WTC11 (cell line): ENCODE measurements around the gene TLCD1. TPM values are rescaled to one million over a fixed set of nuclear protein-coding genes. Genes with fewer than 3 reads are reported as not detected.

Source experiments
- EMX1 ChIP-seq: fragments of 250-450 bp; sonication (Bioruptor Pico); IDR thresholded peaks from 2 replicates; pipeline ENCODE4 v1.8.0; 2021; ENCODE audit warnings: mild to moderate bottlenecking
- ETV6 ChIP-seq: sonication (generic); formaldehyde crosslinking; IDR thresholded peaks from 2 replicates; pipeline ENCODE4 v1.8.1; 2022; ENCODE audit warnings: mild to moderate bottlenecking, missing genetic modification reagents
- FOXK1 ChIP-seq: sonication (generic); formaldehyde crosslinking; IDR thresholded peaks from 2 replicates; pipeline ENCODE4 v1.8.0; 2022; ENCODE audit warnings: mild to moderate bottlenecking, moderate library complexity, missing genetic modification reagents
- FOXP1 ChIP-seq: sonication (generic); formaldehyde crosslinking; IDR thresholded peaks from 2 replicates; pipeline ENCODE4 v1.8.0; 2022; ENCODE audit warnings: missing genetic modification reagents, mild to moderate bottlenecking, moderate library complexity, borderline replicate concordance
- GABPB1 ChIP-seq: sonication (generic); formaldehyde crosslinking; IDR thresholded peaks from 2 replicates; pipeline ENCODE4 v1.8.1; 2023; ENCODE audit warnings: mild to moderate bottlenecking, missing genetic modification reagents
- GRHL2 ChIP-seq: fragments of 250-450 bp; sonication (Bioruptor Pico); IDR thresholded peaks from 2 replicates; pipeline ENCODE4 v1.8.0; 2022; ENCODE audit warnings: mild to moderate bottlenecking, moderate library complexity; ENCODE audit not compliant: insufficient replicate concordance, severe bottlenecking
- MYBL2 ChIP-seq: sonication (generic); formaldehyde crosslinking; IDR thresholded peaks from 2 replicates; pipeline ENCODE4 v1.8.1; 2023; ENCODE audit warnings: mild to moderate bottlenecking, moderate library complexity, missing genetic modification reagents
- NFATC4 ChIP-seq: fragments of 250-450 bp; sonication (Bioruptor Pico); IDR thresholded peaks from 2 replicates; pipeline ENCODE4 v1.9.0; 2021; ENCODE audit warnings: mild to moderate bottlenecking
- NFYB ChIP-seq: sonication (generic); formaldehyde crosslinking; conservative IDR thresholded peaks from 2 replicates; pipeline ENCODE4 v1.8.0; 2022; ENCODE audit warnings: low read depth, missing genetic modification reagents
- PRRX2 ChIP-seq: fragments of 250-450 bp; sonication (Bioruptor Pico); IDR thresholded peaks from 2 replicates; pipeline ENCODE4 v1.8.0; 2021; ENCODE audit warnings: mild to moderate bottlenecking
- SOX15 ChIP-seq: fragments of 250-450 bp; sonication (Bioruptor Pico); IDR thresholded peaks from 2 replicates; pipeline ENCODE4 v1.9.0; 2021; ENCODE audit warnings: mild to moderate bottlenecking
- ZNF121 ChIP-seq: sonication (generic); formaldehyde crosslinking; IDR thresholded peaks from 2 replicates; pipeline ENCODE4 v1.8.0; 2023; ENCODE audit warnings: missing genetic modification reagents
- ZNF232 ChIP-seq: sonication (generic); formaldehyde crosslinking; IDR thresholded peaks from 2 replicates; pipeline ENCODE4 v1.8.0; 2022; ENCODE audit warnings: mild to moderate bottlenecking, missing genetic modification reagents
- total RNA-seq: library from RNA; stranded (reverse); gene quantifications from 3 replicates; pipeline ENCODE4 v1.2.3, GENCODE V29; 2021
- TF ChIP-seq, protein P1 (sequence below): fragments of 250-450 bp; sonication (Bioruptor Pico); IDR thresholded peaks from 2 replicates; pipeline ENCODE4 v1.9.0; 2021; ENCODE audit warnings: mild to moderate bottlenecking
- TF ChIP-seq, protein P2 (sequence below): fragments of 200-600 bp; IDR thresholded peaks from 2 replicates; pipeline ENCODE4 v1.8.0; 2022; ENCODE audit warnings: antibody characterized with exemption
- TF ChIP-seq, protein P3 (sequence below): sonication (generic); formaldehyde crosslinking; IDR thresholded peaks from 2 replicates; pipeline ENCODE4 v1.8.1; 2023; ENCODE audit warnings: mild to moderate bottlenecking, moderate library complexity, missing genetic modification reagents
- TF ChIP-seq, protein P4 (sequence below): sonication (generic); formaldehyde crosslinking; IDR thresholded peaks from 2 replicates; pipeline ENCODE4 v1.8.0; 2022; ENCODE audit warnings: mild to moderate bottlenecking, missing genetic modification reagents
- TF ChIP-seq, protein P5 (sequence below): sonication (generic); formaldehyde crosslinking; IDR thresholded peaks from 2 replicates; pipeline ENCODE4 v1.8.0; 2022; ENCODE audit warnings: mild to moderate bottlenecking, missing genetic modification reagents
- TF ChIP-seq, protein P6 (sequence below): sonication (generic); formaldehyde crosslinking; IDR thresholded peaks from 2 replicates; pipeline ENCODE4 v1.8.0; 2022; ENCODE audit warnings: mild to moderate bottlenecking, missing genetic modification reagents
- TF ChIP-seq, protein P7 (sequence below): sonication (generic); formaldehyde crosslinking; conservative IDR thresholded peaks from 2 replicates; pipeline ENCODE4 v1.8.1; 2022; ENCODE audit warnings: mild to moderate bottlenecking, missing genetic modification reagents
- TF ChIP-seq, protein P8 (sequence below): fragments of 250-450 bp; sonication (Bioruptor Pico); IDR thresholded peaks from 2 replicates; pipeline ENCODE4 v1.9.0; 2021; ENCODE audit warnings: mild to moderate bottlenecking, borderline replicate concordance

TLCD1 gene
- total RNA-seq, 1 experiment from 2014 or later: 36.0 TPM

DNA sequence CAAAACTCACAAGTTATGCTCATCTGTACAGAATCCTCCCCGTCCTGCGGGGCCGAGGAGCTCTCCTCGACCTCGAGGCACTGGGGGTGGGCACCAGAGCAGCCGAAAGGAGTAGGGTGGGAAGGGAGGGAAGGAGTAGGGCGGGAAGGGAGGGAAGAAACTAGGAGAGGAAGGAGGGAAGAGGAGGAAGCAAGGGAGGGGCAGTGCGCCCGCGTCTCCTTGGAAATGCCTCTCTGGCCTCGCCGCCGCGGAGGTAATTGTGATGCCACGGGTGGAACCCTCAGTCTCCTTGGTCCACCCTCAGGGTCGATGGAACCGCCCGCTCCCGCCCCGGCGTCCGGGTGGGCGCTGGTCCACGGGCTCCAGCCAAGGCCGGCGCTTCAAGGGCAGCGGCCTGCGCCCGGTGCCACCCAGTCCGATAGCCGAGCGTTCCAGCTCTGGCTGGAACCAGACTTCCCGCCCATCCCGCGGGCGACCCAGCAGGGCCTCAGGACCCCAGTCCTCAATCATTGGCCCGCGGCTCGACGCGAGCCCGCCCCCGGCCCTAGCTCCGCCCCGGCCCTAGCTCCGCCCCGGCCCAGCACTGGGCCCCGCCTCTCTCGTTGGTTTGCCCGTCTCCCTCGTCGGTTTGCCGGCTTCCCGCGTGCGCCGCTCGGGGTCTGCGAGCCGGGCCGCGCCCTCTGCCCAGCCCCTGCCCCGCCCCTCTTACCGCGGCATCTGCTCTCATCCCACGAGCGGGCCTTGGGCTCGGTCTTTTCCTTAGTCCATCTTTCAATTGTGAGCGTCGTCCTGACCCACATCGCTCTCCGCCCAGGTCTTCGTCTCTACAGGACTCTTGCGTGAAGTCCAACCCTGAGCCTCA, 14.9 kb downstream of the TLCD1 start (continued):
- TF ChIP-seq, protein P1, sequence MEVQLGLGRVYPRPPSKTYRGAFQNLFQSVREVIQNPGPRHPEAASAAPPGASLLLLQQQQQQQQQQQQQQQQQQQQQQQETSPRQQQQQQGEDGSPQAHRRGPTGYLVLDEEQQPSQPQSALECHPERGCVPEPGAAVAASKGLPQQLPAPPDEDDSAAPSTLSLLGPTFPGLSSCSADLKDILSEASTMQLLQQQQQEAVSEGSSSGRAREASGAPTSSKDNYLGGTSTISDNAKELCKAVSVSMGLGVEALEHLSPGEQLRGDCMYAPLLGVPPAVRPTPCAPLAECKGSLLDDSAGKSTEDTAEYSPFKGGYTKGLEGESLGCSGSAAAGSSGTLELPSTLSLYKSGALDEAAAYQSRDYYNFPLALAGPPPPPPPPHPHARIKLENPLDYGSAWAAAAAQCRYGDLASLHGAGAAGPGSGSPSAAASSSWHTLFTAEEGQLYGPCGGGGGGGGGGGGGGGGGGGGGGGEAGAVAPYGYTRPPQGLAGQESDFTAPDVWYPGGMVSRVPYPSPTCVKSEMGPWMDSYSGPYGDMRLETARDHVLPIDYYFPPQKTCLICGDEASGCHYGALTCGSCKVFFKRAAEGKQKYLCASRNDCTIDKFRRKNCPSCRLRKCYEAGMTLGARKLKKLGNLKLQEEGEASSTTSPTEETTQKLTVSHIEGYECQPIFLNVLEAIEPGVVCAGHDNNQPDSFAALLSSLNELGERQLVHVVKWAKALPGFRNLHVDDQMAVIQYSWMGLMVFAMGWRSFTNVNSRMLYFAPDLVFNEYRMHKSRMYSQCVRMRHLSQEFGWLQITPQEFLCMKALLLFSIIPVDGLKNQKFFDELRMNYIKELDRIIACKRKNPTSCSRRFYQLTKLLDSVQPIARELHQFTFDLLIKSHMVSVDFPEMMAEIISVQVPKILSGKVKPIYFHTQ (CRISPR knock-in tag): 0 out of 2 replicates have a peak, but pooled peaks have one; percentile 56
- TF ChIP-seq PRRX2 (peak; percentile 75; the same call in 1 of the 2 replicates), FOXP1 (CRISPR knock-in tag) (0 out of 2 replicates have a peak, but pooled peaks have one; percentile 48), ZNF232 (0 out of 2 replicates have a peak, but pooled peaks have one; percentile 66), NFYB (CRISPR knock-in tag) (peak; percentile 79), EMX1 (CRISPR knock-in tag) (peak; percentile 73; the same call in 1 of the 2 replicates), GABPB1 (CRISPR knock-in tag) (no peak; the same call in 1 of the 2 replicates), NFATC4 (no peak), ETV6 (peak; percentile 90), SOX15 (CRISPR knock-in tag) (no peak), ZNF121 (CRISPR knock-in tag) (no peak), FOXK1 (peak; percentile 38; the same call in 1 of the 2 replicates), GRHL2 (CRISPR knock-in tag) (no peak), MYBL2 (peak; percentile 83; the same call in 1 of the 2 replicates)
- TF ChIP-seq, protein P2, sequence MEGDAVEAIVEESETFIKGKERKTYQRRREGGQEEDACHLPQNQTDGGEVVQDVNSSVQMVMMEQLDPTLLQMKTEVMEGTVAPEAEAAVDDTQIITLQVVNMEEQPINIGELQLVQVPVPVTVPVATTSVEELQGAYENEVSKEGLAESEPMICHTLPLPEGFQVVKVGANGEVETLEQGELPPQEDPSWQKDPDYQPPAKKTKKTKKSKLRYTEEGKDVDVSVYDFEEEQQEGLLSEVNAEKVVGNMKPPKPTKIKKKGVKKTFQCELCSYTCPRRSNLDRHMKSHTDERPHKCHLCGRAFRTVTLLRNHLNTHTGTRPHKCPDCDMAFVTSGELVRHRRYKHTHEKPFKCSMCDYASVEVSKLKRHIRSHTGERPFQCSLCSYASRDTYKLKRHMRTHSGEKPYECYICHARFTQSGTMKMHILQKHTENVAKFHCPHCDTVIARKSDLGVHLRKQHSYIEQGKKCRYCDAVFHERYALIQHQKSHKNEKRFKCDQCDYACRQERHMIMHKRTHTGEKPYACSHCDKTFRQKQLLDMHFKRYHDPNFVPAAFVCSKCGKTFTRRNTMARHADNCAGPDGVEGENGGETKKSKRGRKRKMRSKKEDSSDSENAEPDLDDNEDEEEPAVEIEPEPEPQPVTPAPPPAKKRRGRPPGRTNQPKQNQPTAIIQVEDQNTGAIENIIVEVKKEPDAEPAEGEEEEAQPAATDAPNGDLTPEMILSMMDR: no peak
- TF ChIP-seq, protein P3, sequence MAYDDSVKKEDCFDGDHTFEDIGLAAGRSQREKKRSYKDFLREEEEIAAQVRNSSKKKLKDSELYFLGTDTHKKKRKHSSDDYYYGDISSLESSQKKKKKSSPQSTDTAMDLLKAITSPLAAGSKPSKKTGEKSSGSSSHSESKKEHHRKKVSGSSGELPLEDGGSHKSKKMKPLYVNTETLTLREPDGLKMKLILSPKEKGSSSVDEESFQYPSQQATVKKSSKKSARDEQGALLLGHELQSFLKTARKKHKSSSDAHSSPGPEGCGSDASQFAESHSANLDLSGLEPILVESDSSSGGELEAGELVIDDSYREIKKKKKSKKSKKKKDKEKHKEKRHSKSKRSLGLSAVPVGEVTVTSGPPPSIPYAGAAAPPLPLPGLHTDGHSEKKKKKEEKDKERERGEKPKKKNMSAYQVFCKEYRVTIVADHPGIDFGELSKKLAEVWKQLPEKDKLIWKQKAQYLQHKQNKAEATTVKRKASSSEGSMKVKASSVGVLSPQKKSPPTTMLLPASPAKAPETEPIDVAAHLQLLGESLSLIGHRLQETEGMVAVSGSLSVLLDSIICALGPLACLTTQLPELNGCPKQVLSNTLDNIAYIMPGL (CRISPR knock-in tag): peak; percentile 28; the same call in 1 of the 2 replicates
- TF ChIP-seq, protein P4, sequence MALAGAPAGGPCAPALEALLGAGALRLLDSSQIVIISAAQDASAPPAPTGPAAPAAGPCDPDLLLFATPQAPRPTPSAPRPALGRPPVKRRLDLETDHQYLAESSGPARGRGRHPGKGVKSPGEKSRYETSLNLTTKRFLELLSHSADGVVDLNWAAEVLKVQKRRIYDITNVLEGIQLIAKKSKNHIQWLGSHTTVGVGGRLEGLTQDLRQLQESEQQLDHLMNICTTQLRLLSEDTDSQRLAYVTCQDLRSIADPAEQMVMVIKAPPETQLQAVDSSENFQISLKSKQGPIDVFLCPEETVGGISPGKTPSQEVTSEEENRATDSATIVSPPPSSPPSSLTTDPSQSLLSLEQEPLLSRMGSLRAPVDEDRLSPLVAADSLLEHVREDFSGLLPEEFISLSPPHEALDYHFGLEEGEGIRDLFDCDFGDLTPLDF: peak; percentile 33; the same call in 1 of the 2 replicates
- TF ChIP-seq, protein P5, sequence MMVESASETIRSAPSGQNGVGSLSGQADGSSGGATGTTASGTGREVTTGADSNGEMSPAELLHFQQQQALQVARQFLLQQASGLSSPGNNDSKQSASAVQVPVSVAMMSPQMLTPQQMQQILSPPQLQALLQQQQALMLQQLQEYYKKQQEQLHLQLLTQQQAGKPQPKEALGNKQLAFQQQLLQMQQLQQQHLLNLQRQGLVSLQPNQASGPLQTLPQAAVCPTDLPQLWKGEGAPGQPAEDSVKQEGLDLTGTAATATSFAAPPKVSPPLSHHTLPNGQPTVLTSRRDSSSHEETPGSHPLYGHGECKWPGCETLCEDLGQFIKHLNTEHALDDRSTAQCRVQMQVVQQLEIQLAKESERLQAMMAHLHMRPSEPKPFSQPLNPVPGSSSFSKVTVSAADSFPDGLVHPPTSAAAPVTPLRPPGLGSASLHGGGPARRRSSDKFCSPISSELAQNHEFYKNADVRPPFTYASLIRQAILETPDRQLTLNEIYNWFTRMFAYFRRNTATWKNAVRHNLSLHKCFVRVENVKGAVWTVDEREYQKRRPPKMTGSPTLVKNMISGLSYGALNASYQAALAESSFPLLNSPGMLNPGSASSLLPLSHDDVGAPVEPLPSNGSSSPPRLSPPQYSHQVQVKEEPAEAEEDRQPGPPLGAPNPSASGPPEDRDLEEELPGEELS (CRISPR knock-in tag): peak; percentile 62
- TF ChIP-seq, protein P6, sequence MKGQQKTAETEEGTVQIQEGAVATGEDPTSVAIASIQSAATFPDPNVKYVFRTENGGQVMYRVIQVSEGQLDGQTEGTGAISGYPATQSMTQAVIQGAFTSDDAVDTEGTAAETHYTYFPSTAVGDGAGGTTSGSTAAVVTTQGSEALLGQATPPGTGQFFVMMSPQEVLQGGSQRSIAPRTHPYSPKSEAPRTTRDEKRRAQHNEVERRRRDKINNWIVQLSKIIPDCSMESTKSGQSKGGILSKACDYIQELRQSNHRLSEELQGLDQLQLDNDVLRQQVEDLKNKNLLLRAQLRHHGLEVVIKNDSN (CRISPR knock-in tag): peak; percentile 68; the same call in 1 of the 2 replicates
- TF ChIP-seq, protein P7, sequence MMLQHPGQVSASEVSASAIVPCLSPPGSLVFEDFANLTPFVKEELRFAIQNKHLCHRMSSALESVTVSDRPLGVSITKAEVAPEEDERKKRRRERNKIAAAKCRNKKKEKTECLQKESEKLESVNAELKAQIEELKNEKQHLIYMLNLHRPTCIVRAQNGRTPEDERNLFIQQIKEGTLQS (CRISPR knock-in tag): no peak
- TF ChIP-seq, protein P8, sequence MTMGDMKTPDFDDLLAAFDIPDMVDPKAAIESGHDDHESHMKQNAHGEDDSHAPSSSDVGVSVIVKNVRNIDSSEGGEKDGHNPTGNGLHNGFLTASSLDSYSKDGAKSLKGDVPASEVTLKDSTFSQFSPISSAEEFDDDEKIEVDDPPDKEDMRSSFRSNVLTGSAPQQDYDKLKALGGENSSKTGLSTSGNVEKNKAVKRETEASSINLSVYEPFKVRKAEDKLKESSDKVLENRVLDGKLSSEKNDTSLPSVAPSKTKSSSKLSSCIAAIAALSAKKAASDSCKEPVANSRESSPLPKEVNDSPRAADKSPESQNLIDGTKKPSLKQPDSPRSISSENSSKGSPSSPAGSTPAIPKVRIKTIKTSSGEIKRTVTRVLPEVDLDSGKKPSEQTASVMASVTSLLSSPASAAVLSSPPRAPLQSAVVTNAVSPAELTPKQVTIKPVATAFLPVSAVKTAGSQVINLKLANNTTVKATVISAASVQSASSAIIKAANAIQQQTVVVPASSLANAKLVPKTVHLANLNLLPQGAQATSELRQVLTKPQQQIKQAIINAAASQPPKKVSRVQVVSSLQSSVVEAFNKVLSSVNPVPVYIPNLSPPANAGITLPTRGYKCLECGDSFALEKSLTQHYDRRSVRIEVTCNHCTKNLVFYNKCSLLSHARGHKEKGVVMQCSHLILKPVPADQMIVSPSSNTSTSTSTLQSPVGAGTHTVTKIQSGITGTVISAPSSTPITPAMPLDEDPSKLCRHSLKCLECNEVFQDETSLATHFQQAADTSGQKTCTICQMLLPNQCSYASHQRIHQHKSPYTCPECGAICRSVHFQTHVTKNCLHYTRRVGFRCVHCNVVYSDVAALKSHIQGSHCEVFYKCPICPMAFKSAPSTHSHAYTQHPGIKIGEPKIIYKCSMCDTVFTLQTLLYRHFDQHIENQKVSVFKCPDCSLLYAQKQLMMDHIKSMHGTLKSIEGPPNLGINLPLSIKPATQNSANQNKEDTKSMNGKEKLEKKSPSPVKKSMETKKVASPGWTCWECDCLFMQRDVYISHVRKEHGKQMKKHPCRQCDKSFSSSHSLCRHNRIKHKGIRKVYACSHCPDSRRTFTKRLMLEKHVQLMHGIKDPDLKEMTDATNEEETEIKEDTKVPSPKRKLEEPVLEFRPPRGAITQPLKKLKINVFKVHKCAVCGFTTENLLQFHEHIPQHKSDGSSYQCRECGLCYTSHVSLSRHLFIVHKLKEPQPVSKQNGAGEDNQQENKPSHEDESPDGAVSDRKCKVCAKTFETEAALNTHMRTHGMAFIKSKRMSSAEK (CRISPR knock-in tag): 0 out of 2 replicates have a peak, but pooled peaks have one; percentile 45
